A673 (cell line): Measurements from ENCODE around the gene LYPD4. TPM values are rescaled to one million over a fixed set of nuclear protein-coding genes. Genes with fewer than 3 reads are reported as not detected.

Experiments used
- BruUV-seq: library from RNA; stranded (reverse); fragments of 400-500 nt; replicated peaks from 2 replicates; lab custom pipeline; 2021; lab: Mats Ljungman, UMichigan
- CTCF ChIA-PET: fragments of 300-600 bp; sonication (Branson Sonifier 250); formaldehyde crosslinking; loops from one replicate; lab custom pipeline; 2022; ENCODE audit warnings: antibody characterized with exemption; lab: Charles Lee
- POLR2A ChIA-PET: fragments of 300-600 bp; sonication (Branson Sonifier 250); formaldehyde crosslinking; loops from one replicate; lab custom pipeline; 2022; ENCODE audit warnings: antibody characterized with exemption; ENCODE audit not compliant: low non-redundant PET; lab: Charles Lee
- DNase-seq: peaks from one replicate; pipeline ENCODE4 v3.0.0-alpha.2; 2015; ENCODE audit warnings: low spot score
- H3K27ac ChIP-seq: fragments of 200-600 bp; sonication (generic); 2 replicates; pipeline ENCODE4 v1.5.1; 2016; ENCODE audit warnings: mixed run types, low read depth, mild to moderate bottlenecking, mixed read lengths, antibody characterized with exemption, low read length; ENCODE audit not compliant: poor library complexity, severe bottlenecking
- H3K27me3 ChIP-seq: fragments of 200-600 bp; sonication (generic); replicated peaks from 2 replicates; pipeline ENCODE4 v1.6.1; 2017; ENCODE audit warnings: mixed run types, low read depth, mild to moderate bottlenecking, mixed read lengths, antibody characterized with exemption, low read length; ENCODE audit not compliant: insufficient read depth, poor library complexity
- H3K36me3 ChIP-seq: fragments of 200-600 bp; sonication (generic); 2 replicates; pipeline ENCODE4 v1.6.1; 2016; ENCODE audit warnings: mixed run types, mild to moderate bottlenecking, mixed read lengths, antibody characterized with exemption, low read length; ENCODE audit not compliant: insufficient read depth, poor library complexity, severe bottlenecking
- H3K4me1 ChIP-seq: fragments of 200-600 bp; sonication (generic); 2 replicates; pipeline ENCODE4 v1.6.1; 2017; ENCODE audit warnings: mixed run types, mild to moderate bottlenecking, mixed read lengths, antibody characterized with exemption, low read length; ENCODE audit not compliant: insufficient read depth, poor library complexity, severe bottlenecking
- H3K4me3 ChIP-seq: fragments of 200-600 bp; sonication (generic); 2 replicates; pipeline ENCODE4 v1.5.1; 2016; ENCODE audit warnings: low read depth, mixed run types, mild to moderate bottlenecking, mixed read lengths, low read length; ENCODE audit not compliant: poor library complexity, severe bottlenecking
- H3K9me3 ChIP-seq: fragments of 200-600 bp; sonication (generic); 2 replicates; pipeline ENCODE4 v1.6.1; 2016; ENCODE audit warnings: mixed run types, low read depth, mild to moderate bottlenecking, mixed read lengths, antibody characterized with exemption, low read length; ENCODE audit not compliant: poor library complexity, severe bottlenecking
- EZH2 ChIP-seq: fragments of 200-600 bp; sonication (generic); IDR thresholded peaks from 2 replicates; pipeline ENCODE4 v1.6.1; 2017; ENCODE audit warnings: borderline replicate concordance, low read depth, mild to moderate bottlenecking, mixed read lengths, antibody characterized with exemption, low read length; ENCODE audit not compliant: poor library complexity, severe bottlenecking
- intact Hi-C: fragments of 100-400 bp; cut with micrococcal nuclease; formaldehyde crosslinking; loops from one replicate; pipeline ENCODE4 v1.10.0; 2022; ENCODE audit not compliant: unreplicated experiment
- total RNA-seq: library from RNA; stranded (reverse); gene quantifications from 2 replicates; pipeline ENCODE4 v1.2.3, GENCODE V29; 2021
- TF ChIP-seq, protein P1 (sequence below): fragments of 300-800, 200-600 bp; sonication (generic); conservative IDR thresholded peaks from 2 replicates; pipeline ENCODE4 v1.5.1; 2017; ENCODE audit warnings: low read depth, mild to moderate bottlenecking, antibody characterized with exemption, low read length, moderate library complexity, mixed read lengths

The LYPD4 gene
- total RNA-seq, 1 experiment from 2014 or later: not detected

DNA sequence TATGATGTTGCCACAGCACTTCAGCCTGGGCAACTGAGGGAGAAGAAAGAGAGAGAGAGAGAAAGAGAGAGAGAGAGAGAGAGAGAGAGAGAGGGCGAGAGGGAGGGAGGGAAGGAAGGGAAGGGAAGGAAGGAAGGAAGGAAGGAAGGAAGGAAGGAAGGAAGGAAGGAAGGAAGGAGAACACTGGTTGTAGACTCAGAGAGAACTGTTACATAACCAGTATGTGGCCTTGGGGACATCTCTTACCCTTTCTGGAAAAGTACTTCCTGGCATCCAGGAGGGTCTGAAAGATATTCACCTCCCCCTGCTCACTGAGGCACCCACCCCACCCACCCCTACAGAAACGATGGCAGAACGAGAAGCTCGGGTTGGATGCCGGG is 35.8 kb upstream of the LYPD4 start:
- H3K9me3 ChIP-seq: no peaks in the 10 kb centered on the region
- POLR2A ChIA-PET: interaction anchor here (0.7 kb wide), 1 partner anchor 28 kb away, joined by 9 read pairs; no protein-coding TSS in a partner anchor
- no peak overlapping the region for H3K4me3 ChIP-seq
- no peaks in the 10 kb centered on the region for H3K36me3 ChIP-seq
- CTCF ChIA-PET: interaction anchor here (0.6 kb wide), 1 partner anchor 158 kb away, joined by 5 read pairs; no protein-coding TSS in a partner anchor
- peak; percentile 88 for DNase-seq
- H3K27ac ChIP-seq: peak overlapping the region; percentile 91
- BruUV-seq: no TSS peak
- intact Hi-C loops: loop anchor here (2.0 to 5.0 kb wide), 3 partner anchors 52 to 152 kb away; no protein-coding TSS in a partner anchor
- H3K4me1 ChIP-seq: peaks cover 70% of the 10 kb centered on the region
- TF ChIP-seq, protein P1, sequence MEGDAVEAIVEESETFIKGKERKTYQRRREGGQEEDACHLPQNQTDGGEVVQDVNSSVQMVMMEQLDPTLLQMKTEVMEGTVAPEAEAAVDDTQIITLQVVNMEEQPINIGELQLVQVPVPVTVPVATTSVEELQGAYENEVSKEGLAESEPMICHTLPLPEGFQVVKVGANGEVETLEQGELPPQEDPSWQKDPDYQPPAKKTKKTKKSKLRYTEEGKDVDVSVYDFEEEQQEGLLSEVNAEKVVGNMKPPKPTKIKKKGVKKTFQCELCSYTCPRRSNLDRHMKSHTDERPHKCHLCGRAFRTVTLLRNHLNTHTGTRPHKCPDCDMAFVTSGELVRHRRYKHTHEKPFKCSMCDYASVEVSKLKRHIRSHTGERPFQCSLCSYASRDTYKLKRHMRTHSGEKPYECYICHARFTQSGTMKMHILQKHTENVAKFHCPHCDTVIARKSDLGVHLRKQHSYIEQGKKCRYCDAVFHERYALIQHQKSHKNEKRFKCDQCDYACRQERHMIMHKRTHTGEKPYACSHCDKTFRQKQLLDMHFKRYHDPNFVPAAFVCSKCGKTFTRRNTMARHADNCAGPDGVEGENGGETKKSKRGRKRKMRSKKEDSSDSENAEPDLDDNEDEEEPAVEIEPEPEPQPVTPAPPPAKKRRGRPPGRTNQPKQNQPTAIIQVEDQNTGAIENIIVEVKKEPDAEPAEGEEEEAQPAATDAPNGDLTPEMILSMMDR: no peak
- TF ChIP-seq EZH2: no peak
- H3K27me3 ChIP-seq: no peaks in the 10 kb centered on the region

DNA sequence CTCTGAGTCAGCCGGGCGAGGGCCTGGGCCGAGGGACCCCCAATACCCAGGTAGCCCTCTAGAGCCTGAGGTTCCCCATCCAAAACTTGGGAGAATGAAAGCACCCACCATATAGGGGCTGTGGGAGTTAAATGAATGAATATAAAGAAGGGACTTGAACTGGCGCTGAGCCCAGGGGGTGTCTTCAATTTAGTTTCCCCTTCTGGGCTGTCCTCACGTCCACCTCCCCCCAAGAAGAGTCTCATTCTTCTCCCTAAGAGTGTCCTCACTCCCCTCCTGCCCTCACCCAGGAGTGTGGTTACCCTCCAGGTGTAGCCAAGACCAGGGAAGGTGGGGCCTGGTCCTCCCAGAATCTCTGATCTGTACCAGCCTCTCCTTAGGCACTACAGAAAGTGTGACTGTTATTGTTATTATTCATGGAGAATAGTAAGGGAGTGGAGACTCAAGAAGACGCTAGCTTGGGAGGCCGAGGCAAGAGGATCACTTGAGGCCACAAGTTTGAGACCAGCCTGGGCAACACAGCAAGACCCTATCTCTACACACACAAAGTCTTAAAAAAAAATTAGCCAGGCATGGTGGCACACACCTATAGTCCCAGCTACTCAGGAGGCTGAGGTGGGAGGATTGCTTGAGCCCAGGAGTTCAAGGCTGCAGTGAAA is 35.3 kb upstream of the LYPD4 start:
- no peak for TF ChIP-seq EZH2
- TF ChIP-seq, protein P1: no peak
- Histone ChIP-seq H3K4me1 (peaks cover 65% of the 10 kb centered on the region), H3K27ac (peak overlapping the region; percentile 90), H3K27me3 (no peaks in the 10 kb centered on the region), H3K36me3 (no peaks in the 10 kb centered on the region), H3K9me3 (no peaks in the 10 kb centered on the region), H3K4me3 (no peak overlapping the region)
- intact Hi-C loops: loop anchor here (2.0 to 5.0 kb wide), 3 partner anchors 53 to 153 kb away; no protein-coding TSS in a partner anchor
- ChIA-PET POLR2A (no interaction called here), CTCF (no interaction called here)
- TSS peak; percentile 24 for BruUV-seq
- DNase-seq: peak; percentile 74

DNA sequence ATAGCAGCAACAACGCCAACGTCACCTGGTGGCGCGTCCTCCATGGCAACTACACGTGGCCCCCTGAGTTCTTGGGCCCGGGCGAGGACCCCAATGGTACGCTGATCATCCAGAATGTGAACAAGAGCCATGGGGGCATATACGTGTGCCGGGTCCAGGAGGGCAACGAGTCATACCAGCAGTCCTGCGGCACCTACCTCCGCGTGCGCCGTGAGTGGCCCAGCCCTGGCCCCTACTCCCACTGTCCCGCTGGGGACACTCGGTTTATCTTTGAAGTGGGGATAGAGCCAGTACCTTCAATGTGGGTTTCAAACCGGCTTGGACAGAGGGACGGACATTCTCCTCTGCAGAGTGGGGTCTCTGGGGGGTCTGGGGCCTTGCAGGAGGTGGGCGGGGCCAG is 34.6 kb upstream of the LYPD4 start:
- TF ChIP-seq, protein P1: no peak
- no peak for TF ChIP-seq EZH2
- Histone ChIP-seq H3K4me3 (no peak overlapping the region), H3K27me3 (no peaks in the 10 kb centered on the region), H3K27ac (peak overlapping the region; percentile 90), H3K4me1 (peaks cover 65% of the 10 kb centered on the region), H3K36me3 (no peaks in the 10 kb centered on the region), H3K9me3 (no peaks in the 10 kb centered on the region)
- BruUV-seq: no TSS peak
- POLR2A ChIA-PET: no interaction called here
- no peak for DNase-seq
- intact Hi-C loops: no loop called here
- CTCF ChIA-PET: no interaction called here
